Trophoblast cell (in vitro differentiated cells and primary cell): Measurements from ENCODE around the gene TRERF1.

Experiments used
- DNase-seq, 2 donors: peaks; one replicate each; pipeline ENCODE4 v3.0.0-alpha.2; 2016
- H2AFZ ChIP-seq: 2 replicates; pipeline ENCODE4 v1.6.1; 2013; ENCODE audit warnings: low read length, moderate library complexity, mild to moderate bottlenecking; ENCODE audit not compliant: insufficient read depth, poor library complexity
- H2AK5ac ChIP-seq: 2 replicates; pipeline ENCODE4 v1.6.1; 2013; ENCODE audit warnings: mild to moderate bottlenecking, low read length
- H2BK120ac ChIP-seq: 2 replicates; pipeline ENCODE4 v1.6.1; 2013; ENCODE audit warnings: low read length, mild to moderate bottlenecking, moderate library complexity; ENCODE audit not compliant: insufficient read depth, poor library complexity
- H2BK12ac ChIP-seq: 2 replicates; pipeline ENCODE4 v1.6.1; 2013; ENCODE audit warnings: mild to moderate bottlenecking, low read length, moderate library complexity
- H2BK5ac ChIP-seq: 2 replicates; pipeline ENCODE4 v1.6.1; 2013; ENCODE audit warnings: low read length, low read depth, moderate library complexity, mild to moderate bottlenecking; ENCODE audit not compliant: poor library complexity
- H3K14ac ChIP-seq: 2 replicates; pipeline ENCODE4 v1.6.1; 2013; ENCODE audit warnings: mild to moderate bottlenecking, low read length
- H3K18ac ChIP-seq: 2 replicates; pipeline ENCODE4 v1.6.1; 2013; ENCODE audit warnings: mild to moderate bottlenecking, low read length
- H3K23ac ChIP-seq: 2 replicates; pipeline ENCODE4 v1.6.1; 2013; ENCODE audit warnings: low read length
- H3K27ac ChIP-seq: 2 replicates; pipeline ENCODE4 v1.5.1; 2013; ENCODE audit warnings: low read depth, mild to moderate bottlenecking, inconsistent platforms, low read length, moderate library complexity
- H3K27me3 ChIP-seq: 2 replicates; pipeline ENCODE4 v1.6.1; 2013; ENCODE audit warnings: inconsistent platforms, mild to moderate bottlenecking, low read length, moderate library complexity; ENCODE audit not compliant: insufficient read depth
- H3K36me3 ChIP-seq, 2 experiments: 1 replicate in 1 of 2; 2 replicates in 1 of 2; pipeline ENCODE4 v1.6.1; 2013; ENCODE audit warnings: low read length in 2 of 2, mild to moderate bottlenecking in 2 of 2, moderate library complexity in 1 of 2; ENCODE audit not compliant: insufficient read depth in 2 of 2, control insufficient read depth in 1 of 2
- H3K4ac ChIP-seq: 2 replicates; pipeline ENCODE4 v1.6.1; 2013; ENCODE audit warnings: low read depth, mild to moderate bottlenecking, low read length, moderate library complexity
- H3K4me1 ChIP-seq, 2 experiments: 1 replicate in 1 of 2; 2 replicates in 1 of 2; pipeline ENCODE4 v1.6.1; 2013; ENCODE audit warnings: low read length in 2 of 2, mild to moderate bottlenecking in 2 of 2, moderate library complexity in 1 of 2; ENCODE audit not compliant: insufficient read depth in 2 of 2, control insufficient read depth in 1 of 2
- H3K4me2 ChIP-seq: 2 replicates; pipeline ENCODE4 v1.6.1; 2013; ENCODE audit warnings: inconsistent platforms, mild to moderate bottlenecking, low read length, moderate library complexity
- H3K4me3 ChIP-seq: 2 replicates; pipeline ENCODE4 v1.5.1; 2013; ENCODE audit warnings: mild to moderate bottlenecking, low read depth, low read length, inconsistent platforms
- H3K79me1 ChIP-seq: one replicate; pipeline ENCODE4 v1.6.1; 2013; ENCODE audit warnings: low read length
- H3K79me2 ChIP-seq: 2 replicates; pipeline ENCODE4 v1.6.1; 2013; ENCODE audit warnings: low read length, mild to moderate bottlenecking; ENCODE audit not compliant: control insufficient read depth, insufficient read depth, poor library complexity
- H3K9ac ChIP-seq: 2 replicates; pipeline ENCODE4 v1.6.1; 2013; ENCODE audit warnings: mild to moderate bottlenecking, low read length
- H3K9me3 ChIP-seq: 2 replicates; pipeline ENCODE4 v1.6.1; 2013; ENCODE audit warnings: low read depth, mild to moderate bottlenecking, control low read depth, inconsistent platforms, low read length; ENCODE audit not compliant: insufficient read depth
- H4K12ac ChIP-seq: 2 replicates; pipeline ENCODE4 v1.6.1; 2013; ENCODE audit warnings: low read depth, mild to moderate bottlenecking, low read length, moderate library complexity
- H4K8ac ChIP-seq: 2 replicates; pipeline ENCODE4 v1.6.1; 2013; ENCODE audit warnings: low read depth, mild to moderate bottlenecking, low read length, moderate library complexity
- H4K91ac ChIP-seq: one replicate; pipeline ENCODE4 v1.6.1; 2013; ENCODE audit warnings: low read depth, mild to moderate bottlenecking, low read length, moderate library complexity
- WGBS: extraction: QIAGEN DNeasy Blood & Tissue Kit; methylation state at CpG from one replicate; pipeline ENCODE4 v1.1.7; 2013; ENCODE audit warnings: missing lambda C conversion rate; ENCODE audit not compliant: insufficient read length, insufficient coverage; ENCODE audit errors: extremely low coverage; 5-methylcytosine and 5-hydroxymethylcytosine counted together

Gene TRERF1

GRCh38 chr6:42344756-42345155 is 107.0 kb downstream of the TRERF1 start:
- Histone ChIP-seq H2AFZ (no peak overlapping the region), H3K9ac (no peak overlapping the region), H3K4me2 (no peak overlapping the region), H2AK5ac (no peak overlapping the region), H4K91ac (no peak overlapping the region), H2BK12ac (no peak overlapping the region), H3K23ac (no peak overlapping the region), H4K12ac (no peak overlapping the region), H3K4me1 (peaks cover 0 to 4% of the 10 kb centered on the region in 2 experiments), H3K14ac (no peak overlapping the region), H3K18ac (no peak overlapping the region), H3K4me3 (no peak overlapping the region), H3K36me3 (no peaks in the 10 kb centered on the region), H3K27ac (no peak overlapping the region), H2BK5ac (no peak overlapping the region), H3K27me3 (no peaks in the 10 kb centered on the region), H4K8ac (no peak overlapping the region), H2BK120ac (no peak overlapping the region), H3K4ac (no peak overlapping the region), H3K9me3 (no peaks in the 10 kb centered on the region), H3K79me1 (no peaks in the 10 kb centered on the region), H3K79me2 (no peaks in the 10 kb centered on the region)
- DNase-seq: no peak
- no CpG with 5 or more reads among the region's 1 CpG for WGBS

- H3K9ac ChIP-seq: no peak overlapping the region
- no peaks in the 10 kb centered on the region for H3K36me3 ChIP-seq
- DNase-seq: no peak
- H2BK5ac ChIP-seq: no peak overlapping the region
- H3K4me2 ChIP-seq: no peak overlapping the region
- no peak overlapping the region for H2BK120ac ChIP-seq
- no peak overlapping the region for H2AK5ac ChIP-seq
- H4K12ac ChIP-seq: no peak overlapping the region
- no peaks in the 10 kb centered on the region for H3K79me2 ChIP-seq
- no peak overlapping the region for H3K23ac ChIP-seq
- no peak overlapping the region for H3K18ac ChIP-seq
- no peak overlapping the region for H2BK12ac ChIP-seq
- no peak overlapping the region for H4K91ac ChIP-seq
- no peak overlapping the region for H3K14ac ChIP-seq
- H2AFZ ChIP-seq: no peak overlapping the region
- H3K79me1 ChIP-seq: no peaks in the 10 kb centered on the region
- H3K4me1 ChIP-seq: peaks cover 2 to 4% of the 10 kb centered on the region in 2 experiments
- no peak overlapping the region for H4K8ac ChIP-seq
- no CpG with 5 or more reads among the region's 3 CpGs for WGBS
- H3K27me3 ChIP-seq: no peaks in the 10 kb centered on the region
- no peak overlapping the region for H3K4me3 ChIP-seq
- H3K27ac ChIP-seq: no peak overlapping the region
- H3K9me3 ChIP-seq: no peaks in the 10 kb centered on the region
- H3K4ac ChIP-seq: no peak overlapping the region
Measured at GRCh38 chr6:42341771-42342553, 109.8 kb downstream of the TRERF1 start.

- Histone ChIP-seq H2BK120ac (no peak overlapping the region), H3K9ac (no peak overlapping the region), H3K27me3 (no peaks in the 10 kb centered on the region), H3K4me2 (no peak overlapping the region), H3K4me3 (no peak overlapping the region), H4K91ac (no peak overlapping the region), H3K4ac (no peak overlapping the region), H3K14ac (no peak overlapping the region), H4K12ac (no peak overlapping the region), H3K79me1 (no peaks in the 10 kb centered on the region), H2BK12ac (no peak overlapping the region), H4K8ac (no peak overlapping the region), H3K9me3 (no peaks in the 10 kb centered on the region), H3K36me3 (no peaks in the 10 kb centered on the region), H3K4me1 (peaks cover 2 to 4% of the 10 kb centered on the region in 2 experiments), H3K23ac (no peak overlapping the region), H2AFZ (no peak overlapping the region), H3K79me2 (no peaks in the 10 kb centered on the region), H3K27ac (no peak overlapping the region), H2AK5ac (no peak overlapping the region), H3K18ac (no peak overlapping the region), H2BK5ac (no peak overlapping the region)
- DNase-seq: no peak
- no CpG with 5 or more reads among the region's 5 CpGs for WGBS
Measured at GRCh38 chr6:42341221-42341620, 110.5 kb downstream of the TRERF1 start.

GRCh38 chr6:42340511-42340910 is 111.2 kb downstream of the TRERF1 start:
- no peak overlapping the region for H4K12ac ChIP-seq
- H3K4me2 ChIP-seq: no peak overlapping the region
- no CpG with 5 or more reads among the region's 6 CpGs for WGBS
- H3K14ac ChIP-seq: no peak overlapping the region
- H4K8ac ChIP-seq: no peak overlapping the region
- H3K23ac ChIP-seq: no peak overlapping the region
- H3K4me1 ChIP-seq: peaks cover 2 to 4% of the 10 kb centered on the region in 2 experiments
- H3K9ac ChIP-seq: no peak overlapping the region
- DNase-seq: no peak
- no peaks in the 10 kb centered on the region for H3K79me2 ChIP-seq
- H3K27ac ChIP-seq: no peak overlapping the region
- no peak overlapping the region for H4K91ac ChIP-seq
- H3K79me1 ChIP-seq: no peaks in the 10 kb centered on the region
- no peak overlapping the region for H3K18ac ChIP-seq
- H2BK120ac ChIP-seq: no peak overlapping the region
- H3K27me3 ChIP-seq: no peaks in the 10 kb centered on the region
- H2BK5ac ChIP-seq: no peak overlapping the region
- no peak overlapping the region for H3K4me3 ChIP-seq
- H2AFZ ChIP-seq: no peak overlapping the region
- no peaks in the 10 kb centered on the region for H3K36me3 ChIP-seq
- no peak overlapping the region for H3K4ac ChIP-seq
- no peak overlapping the region for H2BK12ac ChIP-seq
- no peak overlapping the region for H2AK5ac ChIP-seq
- peaks cover under 1% of the 10 kb centered on the region for H3K9me3 ChIP-seq
